ENCODE data around the gene HEXD. TPM values are rescaled to one million over a fixed set of nuclear protein-coding genes. Genes with fewer than 3 reads are reported as not detected.

Gene HEXD
- total RNA-seq, 4 donors from 2014 or later = 47.0 to 160 (median 105) TPM

DNA sequence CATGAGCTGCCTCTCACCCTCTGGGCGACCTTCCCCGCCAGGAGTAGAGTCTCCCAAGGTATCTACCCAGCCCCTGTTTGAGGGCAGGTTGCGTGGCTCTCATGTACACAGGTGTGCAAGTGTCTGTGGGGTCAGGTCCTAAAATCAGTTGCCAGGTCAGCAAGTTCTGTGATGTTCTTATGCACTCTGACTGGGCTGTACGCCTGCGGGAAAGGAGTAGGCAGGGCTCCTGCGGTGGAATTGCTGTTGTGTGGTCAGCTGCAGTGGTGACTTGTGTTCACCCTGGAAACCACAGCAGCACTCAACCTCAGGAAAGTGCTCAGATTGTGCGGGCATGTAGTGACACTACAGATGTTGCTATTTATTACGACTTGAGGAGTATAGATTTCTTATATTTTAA, 59.8 kb downstream of the HEXD start:
- TF ChIP-seq, protein P1, sequence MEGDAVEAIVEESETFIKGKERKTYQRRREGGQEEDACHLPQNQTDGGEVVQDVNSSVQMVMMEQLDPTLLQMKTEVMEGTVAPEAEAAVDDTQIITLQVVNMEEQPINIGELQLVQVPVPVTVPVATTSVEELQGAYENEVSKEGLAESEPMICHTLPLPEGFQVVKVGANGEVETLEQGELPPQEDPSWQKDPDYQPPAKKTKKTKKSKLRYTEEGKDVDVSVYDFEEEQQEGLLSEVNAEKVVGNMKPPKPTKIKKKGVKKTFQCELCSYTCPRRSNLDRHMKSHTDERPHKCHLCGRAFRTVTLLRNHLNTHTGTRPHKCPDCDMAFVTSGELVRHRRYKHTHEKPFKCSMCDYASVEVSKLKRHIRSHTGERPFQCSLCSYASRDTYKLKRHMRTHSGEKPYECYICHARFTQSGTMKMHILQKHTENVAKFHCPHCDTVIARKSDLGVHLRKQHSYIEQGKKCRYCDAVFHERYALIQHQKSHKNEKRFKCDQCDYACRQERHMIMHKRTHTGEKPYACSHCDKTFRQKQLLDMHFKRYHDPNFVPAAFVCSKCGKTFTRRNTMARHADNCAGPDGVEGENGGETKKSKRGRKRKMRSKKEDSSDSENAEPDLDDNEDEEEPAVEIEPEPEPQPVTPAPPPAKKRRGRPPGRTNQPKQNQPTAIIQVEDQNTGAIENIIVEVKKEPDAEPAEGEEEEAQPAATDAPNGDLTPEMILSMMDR (IDR thresholded peaks at IDR 0.05; ENCODE audit: low read depth) = no peak

DNA sequence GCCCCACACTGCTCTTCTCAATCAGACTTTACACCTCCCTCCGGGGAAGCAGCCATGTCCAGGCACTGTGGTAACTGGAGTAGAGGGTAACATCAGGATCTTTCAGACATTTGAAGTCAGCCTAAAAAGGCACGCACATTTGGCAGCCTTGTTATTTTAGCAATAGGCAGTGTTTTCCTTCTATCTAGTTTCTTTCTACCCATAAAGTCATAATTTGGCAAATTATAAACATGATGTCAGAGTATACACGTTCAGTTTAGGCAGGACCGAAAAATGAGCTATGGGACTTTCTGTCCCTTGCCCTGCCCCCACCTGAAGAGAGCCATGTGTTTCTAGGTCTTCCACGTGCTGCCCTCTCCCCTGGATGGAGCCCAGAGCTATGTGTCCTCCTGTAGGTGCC, 61.5 kb downstream of the HEXD start:
- TF ChIP-seq, protein P1 (IDR thresholded peaks at IDR 0.05; ENCODE audit: low read depth) = no peak

DNA sequence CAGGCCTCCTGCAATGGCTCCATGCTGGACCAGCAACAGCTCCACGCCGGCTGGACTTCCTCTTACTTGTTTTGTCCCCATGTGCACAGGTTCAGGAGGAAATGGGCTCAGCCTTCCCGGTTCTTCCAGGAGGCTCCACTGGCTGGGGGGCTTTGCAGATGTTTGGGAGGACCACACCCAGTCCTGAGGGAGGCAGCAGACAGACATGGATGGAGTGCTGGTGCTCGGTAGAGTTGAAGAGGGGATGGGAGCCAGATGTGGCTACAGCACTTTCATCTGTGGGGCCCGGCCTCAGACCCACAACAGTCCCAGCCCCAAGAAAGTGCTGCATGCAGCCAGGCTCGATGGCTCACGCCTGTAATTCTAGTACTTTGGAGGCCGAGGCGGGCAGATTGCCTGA, 62.2 kb downstream of the HEXD start:
- TF ChIP-seq, protein P1 (IDR thresholded peaks at IDR 0.05; ENCODE audit: low read depth) = no peak

DNA sequence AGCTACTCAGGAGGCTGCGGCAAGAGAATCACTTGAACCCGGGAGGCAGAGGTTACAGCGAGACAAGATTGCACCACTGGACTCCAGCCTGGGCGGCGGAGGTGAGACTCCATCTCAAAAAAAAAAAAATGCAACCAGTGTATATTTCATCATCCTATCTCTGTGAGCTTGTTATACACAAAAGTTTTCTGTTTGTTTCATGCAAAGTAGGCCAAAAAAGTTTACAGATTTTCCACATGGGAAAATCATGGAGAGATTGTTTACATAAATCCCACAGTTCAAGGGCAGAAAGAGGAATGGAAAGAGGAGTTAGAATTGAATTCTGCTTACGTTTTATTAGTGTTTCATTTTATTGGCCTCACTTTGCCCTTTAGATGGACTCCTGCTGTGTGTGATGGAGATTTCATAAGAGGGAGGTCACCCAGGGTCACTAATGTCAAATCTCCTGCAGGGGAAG, 65.1 kb downstream of the HEXD start:
- TF ChIP-seq, protein P1 (IDR thresholded peaks at IDR 0.05; ENCODE audit: low read depth) = no peak

DNA sequence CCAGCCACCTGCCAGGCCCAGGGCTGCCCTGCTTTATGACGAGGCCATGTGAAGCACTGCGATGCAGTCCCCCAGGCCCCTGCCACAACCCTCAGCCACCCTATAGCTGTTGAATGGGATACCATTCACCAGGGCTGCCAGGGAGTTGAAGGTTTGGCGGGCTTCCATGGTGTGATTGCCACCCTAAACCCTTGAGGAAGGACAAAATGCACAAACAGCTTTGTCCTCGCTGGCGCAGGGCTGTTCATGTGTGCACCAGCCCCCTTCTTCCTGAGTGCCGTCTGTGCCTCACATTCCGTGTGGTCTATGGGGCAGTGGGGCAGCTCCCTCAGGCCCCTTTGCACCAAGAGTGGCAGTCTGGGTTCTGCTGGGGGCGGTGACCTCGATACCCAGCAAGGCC, 65.7 kb downstream of the HEXD start:
- TF ChIP-seq, protein P1 (IDR thresholded peaks at IDR 0.05; ENCODE audit: low read depth) = no peak

DNA sequence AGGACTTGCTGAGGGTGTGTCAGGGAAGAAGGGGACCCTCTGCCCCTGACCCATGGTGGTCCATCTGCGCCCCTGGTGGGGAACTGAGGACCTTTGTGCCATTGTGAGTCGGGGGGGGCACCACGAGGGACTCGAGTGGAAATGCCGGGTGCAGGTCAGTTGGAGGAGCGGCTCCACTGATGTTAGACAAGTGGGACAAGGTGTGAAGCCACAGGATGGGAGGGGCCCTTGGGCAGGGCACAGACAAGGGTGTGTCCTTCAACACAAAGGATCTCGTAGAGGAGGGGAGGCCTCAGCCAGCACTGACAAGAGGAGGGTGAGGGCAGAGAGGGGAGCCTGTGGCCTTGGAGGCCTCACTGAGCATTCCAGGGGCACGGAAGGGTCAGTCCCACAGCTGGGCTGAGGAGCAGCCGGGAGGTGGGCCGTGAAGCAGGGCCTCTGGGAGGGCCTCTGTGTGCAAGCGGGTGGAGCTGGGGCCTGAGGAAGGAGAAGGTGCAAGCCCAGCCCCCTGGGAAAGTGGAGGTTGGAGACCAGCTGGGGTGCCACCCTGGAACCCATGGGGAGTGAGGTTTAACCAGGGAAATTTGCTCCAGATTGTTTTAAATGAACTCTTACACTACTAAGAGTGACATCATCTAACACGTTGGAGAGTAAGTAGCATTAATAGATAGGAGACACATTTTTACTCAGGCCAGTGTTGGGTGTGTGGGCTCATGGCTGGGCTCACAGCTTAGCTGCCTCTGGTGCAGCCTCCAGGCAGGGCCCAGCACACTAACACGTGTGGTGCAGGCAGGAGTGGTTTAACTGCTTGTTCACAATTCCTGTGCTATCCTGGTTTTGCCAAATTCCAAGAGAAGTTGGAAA, 68.3 kb downstream of the HEXD start:
- TF ChIP-seq, protein P1 (IDR thresholded peaks at IDR 0.05; ENCODE audit: low read depth) = no peak

DNA sequence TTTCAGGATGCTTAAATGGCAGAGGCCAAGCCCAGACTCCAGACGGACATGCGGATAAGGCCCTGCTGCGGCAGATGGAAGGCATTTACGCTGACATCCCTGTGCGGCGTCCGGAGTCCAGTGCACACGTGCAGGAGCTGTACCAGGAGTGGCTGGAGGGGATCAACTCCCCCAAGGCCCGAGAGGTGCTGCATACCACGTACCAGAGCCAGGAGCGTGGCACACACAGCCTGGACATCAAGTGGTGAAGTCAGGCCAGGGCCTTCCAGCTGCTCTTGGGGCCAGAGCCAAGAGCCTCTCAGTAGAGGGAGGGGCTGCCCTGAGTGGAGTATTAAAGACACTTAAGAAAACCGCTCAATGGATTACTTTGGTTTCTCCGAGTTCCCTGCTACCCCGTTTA, 69.8 kb downstream of the HEXD start:
- TF ChIP-seq, protein P1 (IDR thresholded peaks at IDR 0.05; ENCODE audit: low read depth) = no peak

Data from subcutaneous adipose tissue (tissue), 4 donors.